ENCODE results near the gene FNIP2.
"Not testable (repeated sequence)": the region's sequence is repeated elsewhere in the genome, so short reads cannot be mapped to it uniquely, and the experiment has no call there.

Gene FNIP2

DNA sequence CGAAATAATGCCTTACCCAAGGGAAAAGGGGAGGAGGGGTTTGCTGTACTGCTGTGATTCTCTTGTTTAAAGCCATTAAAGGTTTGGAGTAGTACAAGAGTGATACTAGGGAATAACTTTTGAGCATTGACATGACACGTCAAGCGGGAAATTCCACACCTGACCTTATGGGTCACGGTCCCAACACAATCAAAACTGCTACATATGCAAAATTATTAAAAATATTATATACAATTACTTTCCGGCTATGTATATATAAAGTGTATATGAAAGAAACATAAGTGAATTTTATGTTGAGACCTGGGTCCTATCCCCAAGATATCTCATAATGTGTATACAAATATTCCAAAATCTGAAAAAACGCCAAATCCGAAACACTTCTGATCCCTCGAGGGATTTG, 21.0 kb downstream of the FNIP2 start:
- no peak overlapping the region for H3K27ac Mint-ChIP-seq
- H3K9me3 Mint-ChIP-seq = no peaks in the 10 kb centered on the region
- DNase-seq (ENCODE audit: low spot score) = no peak
- no peak overlapping the region for H3K4me3 Mint-ChIP-seq
- H3K27me3 Mint-ChIP-seq (ENCODE audit: low read depth) = no peaks in the 10 kb centered on the region
- no peaks in the 10 kb centered on the region for H3K36me3 Mint-ChIP-seq (ENCODE audit: low read depth)
- H3K4me1 Mint-ChIP-seq (ENCODE audit: low read depth) = peaks cover 10% of the 10 kb centered on the region

DNA sequence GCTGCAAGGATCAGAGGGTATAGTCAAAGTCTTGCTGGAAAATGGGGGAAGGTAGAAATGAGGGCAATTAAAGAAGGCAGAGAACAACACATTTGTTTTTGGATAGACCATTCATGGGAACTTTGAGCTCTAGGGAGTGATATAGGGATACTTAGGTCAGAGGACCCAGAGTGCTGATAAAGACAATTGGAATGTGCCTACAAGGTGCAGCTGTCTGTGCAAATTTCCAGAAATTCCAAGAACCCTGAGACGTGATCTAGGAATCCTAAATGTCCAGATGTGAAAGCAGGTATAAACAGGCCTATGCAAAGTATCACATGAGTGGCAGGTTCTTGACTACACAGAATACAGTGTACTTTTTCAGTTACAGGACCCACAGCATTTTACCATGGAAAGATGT, 24.2 kb downstream of the FNIP2 start:
- no peak overlapping the region for H3K27ac Mint-ChIP-seq
- peaks cover 12% of the 10 kb centered on the region for H3K4me1 Mint-ChIP-seq (ENCODE audit: low read depth)
- no peaks in the 10 kb centered on the region for H3K36me3 Mint-ChIP-seq (ENCODE audit: low read depth)
- no peak for DNase-seq (ENCODE audit: low spot score)
- H3K9me3 Mint-ChIP-seq = no peaks in the 10 kb centered on the region
- H3K27me3 Mint-ChIP-seq (ENCODE audit: low read depth) = no peaks in the 10 kb centered on the region
- no peak overlapping the region for H3K4me3 Mint-ChIP-seq

- not testable (repeated sequence) for DNase-seq (ENCODE audit: low spot score); H3K9me3 Mint-ChIP-seq; H3K4me3 Mint-ChIP-seq; H3K27ac Mint-ChIP-seq; H3K27me3 Mint-ChIP-seq (ENCODE audit: low read depth); H3K36me3 Mint-ChIP-seq (ENCODE audit: low read depth); H3K4me1 Mint-ChIP-seq (ENCODE audit: low read depth)
Observed at GRCh38 chr4:158793430-158793829, 24.6 kb downstream of the FNIP2 start.

- H3K36me3 Mint-ChIP-seq (ENCODE audit: low read depth) = no peaks in the 10 kb centered on the region
- peaks cover 24% of the 10 kb centered on the region for H3K4me1 Mint-ChIP-seq (ENCODE audit: low read depth)
- no peak for DNase-seq (ENCODE audit: low spot score)
- no peaks in the 10 kb centered on the region for H3K27me3 Mint-ChIP-seq (ENCODE audit: low read depth)
- no peak overlapping the region for H3K4me3 Mint-ChIP-seq
- H3K27ac Mint-ChIP-seq = no peak overlapping the region
- no peaks in the 10 kb centered on the region for H3K9me3 Mint-ChIP-seq
Observed at GRCh38 chr4:158796370-158797140, 27.7 kb downstream of the FNIP2 start.

GRCh38 chr4:158798062-158798461, 29.2 kb downstream of the FNIP2 start:
- no peak overlapping the region for H3K27ac Mint-ChIP-seq

GRCh38 chr4:158799013-158799770, 30.4 kb downstream of the FNIP2 start:
- H3K27me3 Mint-ChIP-seq (ENCODE audit: low read depth) = no peaks in the 10 kb centered on the region
- H3K9me3 Mint-ChIP-seq = no peaks in the 10 kb centered on the region
- H3K36me3 Mint-ChIP-seq (ENCODE audit: low read depth) = no peaks in the 10 kb centered on the region
- DNase-seq (ENCODE audit: low spot score) = no peak
- H3K4me3 Mint-ChIP-seq = no peak overlapping the region
- no peak overlapping the region for H3K27ac Mint-ChIP-seq
- peaks cover 36% of the 10 kb centered on the region for H3K4me1 Mint-ChIP-seq (ENCODE audit: low read depth)

More at GRCh38 chr4:158798062-158798461, 29.2 kb downstream of the FNIP2 start:
- no peak for DNase-seq (ENCODE audit: low spot score)
- Mint-ChIP-seq H3K4me1 (ENCODE audit: low read depth) (peaks cover 27% of the 10 kb centered on the region), H3K27me3 (ENCODE audit: low read depth) (no peaks in the 10 kb centered on the region), H3K36me3 (ENCODE audit: low read depth) (no peaks in the 10 kb centered on the region), H3K9me3 (no peaks in the 10 kb centered on the region), H3K4me3 (no peak overlapping the region)

DNA sequence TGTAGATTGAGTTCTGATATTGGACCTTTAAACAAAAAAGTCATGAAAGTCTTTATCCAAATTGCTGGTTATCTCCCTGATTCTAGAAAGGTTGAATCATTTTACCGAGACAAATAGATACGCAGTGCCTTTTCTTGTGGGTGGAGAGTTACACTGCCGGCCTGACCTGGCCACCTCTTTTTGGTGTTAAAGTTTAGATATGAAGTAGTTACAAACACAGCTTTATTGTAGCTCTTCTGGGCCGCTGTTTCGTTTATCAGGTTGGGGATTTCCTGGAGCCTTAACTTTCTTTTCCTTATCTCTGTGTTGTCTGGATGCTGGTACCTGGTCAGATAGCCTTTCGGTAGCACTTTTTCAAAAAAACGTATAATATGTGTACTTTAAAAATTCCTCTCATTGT, 31.0 kb downstream of the FNIP2 start:
- peaks cover 42% of the 10 kb centered on the region for H3K4me1 Mint-ChIP-seq (ENCODE audit: low read depth)
- no peaks in the 10 kb centered on the region for H3K9me3 Mint-ChIP-seq
- H3K27ac Mint-ChIP-seq = no peak overlapping the region
- no peak overlapping the region for H3K4me3 Mint-ChIP-seq
- no peaks in the 10 kb centered on the region for H3K27me3 Mint-ChIP-seq (ENCODE audit: low read depth)
- no peak for DNase-seq (ENCODE audit: low spot score)
- no peaks in the 10 kb centered on the region for H3K36me3 Mint-ChIP-seq (ENCODE audit: low read depth)

- Mint-ChIP-seq H3K27ac (no peak overlapping the region), H3K36me3 (ENCODE audit: low read depth) (no peaks in the 10 kb centered on the region), H3K4me3 (no peak overlapping the region), H3K9me3 (no peaks in the 10 kb centered on the region), H3K4me1 (ENCODE audit: low read depth) (peaks cover 46% of the 10 kb centered on the region), H3K27me3 (ENCODE audit: low read depth) (no peaks in the 10 kb centered on the region)
- no peak for DNase-seq (ENCODE audit: low spot score)
Observed at GRCh38 chr4:158801066-158801465, 32.2 kb downstream of the FNIP2 start.

DNA sequence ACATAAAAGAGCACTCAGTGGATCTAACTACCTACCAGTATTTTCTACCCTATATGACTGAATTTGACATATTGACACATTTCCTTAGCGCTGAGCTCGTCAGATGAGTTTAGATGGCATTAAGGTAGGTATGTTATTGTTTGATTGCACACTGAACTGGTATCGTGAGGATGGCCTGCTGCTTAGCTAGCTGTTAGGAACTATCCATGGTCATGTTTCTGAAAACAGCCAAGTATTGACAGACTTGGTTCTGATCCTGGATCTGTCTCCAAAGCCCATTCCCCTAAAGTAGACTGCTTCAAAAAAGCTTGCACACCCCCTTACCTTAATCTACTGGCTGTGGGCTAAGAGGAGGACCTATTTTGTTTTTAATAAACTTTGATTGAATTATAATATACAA, 32.9 kb downstream of the FNIP2 start:
- Mint-ChIP-seq H3K4me1 (ENCODE audit: low read depth) (peaks cover 49% of the 10 kb centered on the region), H3K4me3 (no peak overlapping the region), H3K36me3 (ENCODE audit: low read depth) (no peaks in the 10 kb centered on the region), H3K27me3 (ENCODE audit: low read depth) (no peaks in the 10 kb centered on the region), H3K27ac (no peak overlapping the region), H3K9me3 (no peaks in the 10 kb centered on the region)
- DNase-seq (ENCODE audit: low spot score) = no peak

DNA sequence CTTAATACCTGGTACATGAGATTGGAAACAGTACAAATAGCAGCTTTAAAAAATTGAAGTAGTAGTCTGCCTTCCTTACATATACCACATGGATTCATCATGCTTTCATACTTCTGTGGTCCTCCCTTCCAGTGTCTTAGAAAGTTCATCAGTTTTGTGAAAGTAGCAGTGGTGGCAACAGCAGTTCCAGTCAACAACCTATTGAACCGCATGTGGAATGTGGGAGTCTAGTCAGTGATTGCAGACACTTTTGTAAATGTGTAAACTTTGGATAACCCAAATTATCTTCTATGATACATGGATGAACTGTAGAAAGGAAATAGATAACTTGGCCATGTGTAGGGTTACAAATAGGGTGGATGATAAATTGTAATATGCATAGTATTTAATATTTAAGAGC, 34.1 kb downstream of the FNIP2 start:
- H3K36me3 Mint-ChIP-seq (ENCODE audit: low read depth) = no peaks in the 10 kb centered on the region
- H3K27ac Mint-ChIP-seq = peak overlapping the region; percentile 61
- no peaks in the 10 kb centered on the region for H3K9me3 Mint-ChIP-seq
- no peak overlapping the region for H3K4me3 Mint-ChIP-seq
- DNase-seq (ENCODE audit: low spot score) = no peak
- peaks cover 49% of the 10 kb centered on the region for H3K4me1 Mint-ChIP-seq (ENCODE audit: low read depth)
- H3K27me3 Mint-ChIP-seq (ENCODE audit: low read depth) = no peaks in the 10 kb centered on the region

- H3K9me3 Mint-ChIP-seq = no peaks in the 10 kb centered on the region
- H3K4me1 Mint-ChIP-seq (ENCODE audit: low read depth) = peaks cover 58% of the 10 kb centered on the region
- no peaks in the 10 kb centered on the region for H3K27me3 Mint-ChIP-seq (ENCODE audit: low read depth)
- H3K27ac Mint-ChIP-seq = no peak overlapping the region
- H3K36me3 Mint-ChIP-seq (ENCODE audit: low read depth) = no peaks in the 10 kb centered on the region
- DNase-seq (ENCODE audit: low spot score) = no peak
- no peak overlapping the region for H3K4me3 Mint-ChIP-seq
Observed at GRCh38 chr4:158805635-158806471, 37.0 kb downstream of the FNIP2 start.

- H3K36me3 Mint-ChIP-seq (ENCODE audit: low read depth) = no peaks in the 10 kb centered on the region
- no peak overlapping the region for H3K4me3 Mint-ChIP-seq
- no peak for DNase-seq (ENCODE audit: low spot score)
- H3K9me3 Mint-ChIP-seq = no peaks in the 10 kb centered on the region
- no peaks in the 10 kb centered on the region for H3K27me3 Mint-ChIP-seq (ENCODE audit: low read depth)
- H3K27ac Mint-ChIP-seq = no peak overlapping the region
- H3K4me1 Mint-ChIP-seq (ENCODE audit: low read depth) = peaks cover 66% of the 10 kb centered on the region
Observed at GRCh38 chr4:158807691-158808090, 38.9 kb downstream of the FNIP2 start.

- Mint-ChIP-seq H3K4me1 (ENCODE audit: low read depth) (peaks cover 61% of the 10 kb centered on the region), H3K4me3 (no peak overlapping the region), H3K27ac (no peak overlapping the region), H3K27me3 (ENCODE audit: low read depth) (no peaks in the 10 kb centered on the region), H3K36me3 (ENCODE audit: low read depth) (peaks cover 2% of the 10 kb centered on the region), H3K9me3 (no peaks in the 10 kb centered on the region)
- no peak for DNase-seq (ENCODE audit: low spot score)
Observed at GRCh38 chr4:158808399-158808798, 39.6 kb downstream of the FNIP2 start.

GRCh38 chr4:158809208-158809607, 40.4 kb downstream of the FNIP2 start:
- Mint-ChIP-seq H3K27ac (peak overlapping the region; percentile 70), H3K4me3 (peak overlapping the region; percentile 70)

More at GRCh38 chr4:158809208-158809607, 40.4 kb downstream of the FNIP2 start:
- H3K27me3 Mint-ChIP-seq (ENCODE audit: low read depth); H3K36me3 Mint-ChIP-seq (ENCODE audit: low read depth); DNase-seq (ENCODE audit: low spot score); H3K9me3 Mint-ChIP-seq: not testable (repeated sequence)
- H3K4me1 Mint-ChIP-seq (ENCODE audit: low read depth) = peaks cover 57% of the 10 kb centered on the region
